IMR-90 (cell line): ENCODE results near the gene UNC13A. TPM values are rescaled to one million over a fixed set of nuclear protein-coding genes. Genes with fewer than 3 reads are reported as not detected.
"Not testable (repeated sequence)": the region's sequence is repeated elsewhere in the genome, so short reads cannot be mapped to it uniquely, and the experiment has no call there.

Experiments
- ATAC-seq: fragments of 200-7000 bp; cut with Tn5 transposase; 2 replicates; pipeline ENCODE4 v1.9.1; 2020; ENCODE audit warnings: low read depth, mild to moderate bottlenecking, moderate library complexity
- BruUV-seq: library from RNA; stranded (reverse); fragments of 400-500 nt; replicated peaks from 2 replicates; lab custom pipeline; 2021; lab: Mats Ljungman, UMichigan
- CTCF ChIA-PET: fragments of 300-600 bp; formaldehyde crosslinking; extraction: SDS; loops from one replicate; lab custom pipeline; 2021; ENCODE audit warnings: antibody characterized with exemption; lab: Yijun Ruan, JAX
- POLR2A ChIA-PET: fragments of 300-600 bp; sonication (Branson Sonifier 250); formaldehyde crosslinking; loops from one replicate; lab custom pipeline; 2022; ENCODE audit warnings: antibody characterized with exemption; ENCODE audit not compliant: unreplicated experiment; lab: Charles Lee
- DNase-seq: peaks from one replicate; pipeline ENCODE4 v3.0.0; 2013
- H2AFZ ChIP-seq: replicated peaks from 2 replicates; pipeline ENCODE3; 2013; ENCODE audit warnings: low read length, mild to moderate bottlenecking; ENCODE audit not compliant: poor library complexity
- H2AK5ac ChIP-seq: 2 replicates; pipeline ENCODE4 v1.6.1; 2013; ENCODE audit warnings: low read depth, low read length, inconsistent platforms
- H2AK9ac ChIP-seq: replicated peaks from 2 replicates; pipeline ENCODE3; 2013; ENCODE audit warnings: mild to moderate bottlenecking, low read depth, low read length, moderate library complexity; ENCODE audit not compliant: poor library complexity
- H2BK120ac ChIP-seq: 2 replicates; pipeline ENCODE4 v1.6.1; 2013; ENCODE audit warnings: low read depth, low read length, inconsistent platforms
- H2BK15ac ChIP-seq: 3 replicates; pipeline ENCODE4 v1.6.1; 2013; ENCODE audit warnings: low read depth, low read length, inconsistent platforms
- H2BK20ac ChIP-seq: 2 replicates; pipeline ENCODE4 v1.6.1; 2013; ENCODE audit warnings: low read depth, mild to moderate bottlenecking, inconsistent platforms, low read length, moderate library complexity
- H2BK5ac ChIP-seq: 2 replicates; pipeline ENCODE4 v1.6.1; 2013; ENCODE audit warnings: mild to moderate bottlenecking, low read depth, low read length, inconsistent platforms; ENCODE audit not compliant: poor library complexity, severe bottlenecking
- H3K14ac ChIP-seq: replicated peaks from 2 replicates; pipeline ENCODE4 v1.6.1; 2013; ENCODE audit warnings: low read depth, low read length, inconsistent platforms
- H3K18ac ChIP-seq: 2 replicates; pipeline ENCODE4 v1.6.1; 2013; ENCODE audit warnings: low read depth, low read length, control low read depth
- H3K23ac ChIP-seq: 2 replicates; pipeline ENCODE4 v1.6.1; 2013; ENCODE audit warnings: low read depth, low read length, inconsistent platforms
- H3K27ac ChIP-seq: 2 replicates; pipeline ENCODE4 v1.5.1; 2013; ENCODE audit warnings: mild to moderate bottlenecking, control low read depth, low read length; ENCODE audit not compliant: insufficient read depth
- H3K27me3 ChIP-seq: 2 replicates; pipeline ENCODE4 v1.6.1; 2013; ENCODE audit warnings: low read length; ENCODE audit not compliant: control insufficient read depth, insufficient read depth
- H3K36me3 ChIP-seq: 2 replicates; pipeline ENCODE4 v1.6.1; 2013; ENCODE audit warnings: low read length, mixed read lengths; ENCODE audit not compliant: control insufficient read depth, insufficient read depth
- H3K4ac ChIP-seq: 2 replicates; pipeline ENCODE4 v1.6.1; 2013; ENCODE audit warnings: low read depth, low read length, inconsistent platforms
- H3K4me1 ChIP-seq: 2 replicates; pipeline ENCODE4 v1.6.1; 2013; ENCODE audit warnings: low read length, mixed read lengths; ENCODE audit not compliant: control insufficient read depth, insufficient read depth
- H3K4me2 ChIP-seq: 2 replicates; pipeline ENCODE4 v1.6.1; 2013; ENCODE audit warnings: low read depth, mild to moderate bottlenecking, control low read depth, low read length, moderate library complexity
- H3K4me3 ChIP-seq: 2 replicates; pipeline ENCODE4 v1.5.1; 2013; ENCODE audit warnings: low read depth, mild to moderate bottlenecking, control low read depth, low read length, moderate library complexity; ENCODE audit not compliant: insufficient read depth
- H3K56ac ChIP-seq: 2 replicates; pipeline ENCODE4 v1.6.1; 2013; ENCODE audit warnings: low read length, inconsistent platforms; ENCODE audit not compliant: insufficient read depth; ENCODE audit errors: extremely low read depth
- H3K79me1 ChIP-seq, 2 experiments: 2 replicates each; pipeline ENCODE4 v1.6.1; 2013; ENCODE audit warnings: low read length in 2 of 2, inconsistent platforms in 1 of 2, low read depth in 1 of 2
- H3K9ac ChIP-seq: 2 replicates; pipeline ENCODE4 v1.6.1; 2013; ENCODE audit warnings: low read depth, low read length, control low read depth
- H3K9me1 ChIP-seq: 2 replicates; pipeline ENCODE4 v1.6.1; 2013; ENCODE audit warnings: low read length, inconsistent platforms; ENCODE audit not compliant: insufficient read depth
- H3K9me3 ChIP-seq: 2 replicates; pipeline ENCODE4 v1.6.1; 2013; ENCODE audit warnings: low read length; ENCODE audit not compliant: control insufficient read depth, insufficient read depth
- H4K20me1 ChIP-seq: 2 replicates; pipeline ENCODE4 v1.6.1; 2013; ENCODE audit warnings: low read length, inconsistent platforms; ENCODE audit not compliant: insufficient read depth
- H4K5ac ChIP-seq: 2 replicates; pipeline ENCODE4 v1.6.1; 2013; ENCODE audit warnings: mild to moderate bottlenecking, low read depth, low read length, control low read depth
- H4K8ac ChIP-seq, 2 experiments: 2 replicates each; pipeline ENCODE4 v1.6.1; 2013; ENCODE audit warnings: low read depth in 2 of 2, low read length in 2 of 2, control low read depth in 1 of 2, inconsistent platforms in 1 of 2
- H4K91ac ChIP-seq: 2 replicates; pipeline ENCODE4 v1.6.1; 2013; ENCODE audit warnings: low read depth, low read length, inconsistent platforms; ENCODE audit not compliant: insufficient read depth
- WGBS, 2 experiments: methylation state at CpG; one replicate each; pipeline versions ENCODE4 v1.1.5 to v1.1.7; 2013; ENCODE audit warnings: missing lambda C conversion rate in 2 of 2; ENCODE audit not compliant: insufficient read length in 1 of 2; ENCODE audit errors: extremely low coverage in 2 of 2; 5-methylcytosine and 5-hydroxymethylcytosine counted together
- dilution Hi-C: fragments of 300-500 bp; cut with HindIII; formaldehyde crosslinking; loops from one replicate; pipeline ENCODE4 v1.14.3; 2018; ENCODE audit warnings: low sequenced_read_pairs; ENCODE audit not compliant: unreplicated experiment
- in situ Hi-C: fragments of 300-500 bp; cut with MboI; formaldehyde crosslinking; loops from 3 replicates; pipeline ENCODE4 v1.14.3; 2019; ENCODE audit warnings: low sequenced_read_pairs, inconsistent platforms, mixed read lengths
- intact Hi-C: fragments of 100-400 bp; cut with micrococcal nuclease; formaldehyde crosslinking; loops from 2 replicates; pipeline ENCODE4 v1.10.0; 2022
- polyA plus RNA-seq, 3 experiments: library from polyadenylated mRNA; depleted of rRNA; stranded (reverse); fragments of >200 nt; gene quantifications; 2 replicates each; pipeline ENCODE4 v1.2.3, GENCODE V29; 2012; ENCODE audit warnings: low replicate concordance in 1 of 3
- total RNA-seq: library from RNA; depleted of rRNA; stranded (reverse); fragments of >200 nt; gene quantifications from 2 replicates; pipeline ENCODE4 v1.2.3, GENCODE V29; 2012

Gene UNC13A
- total and polyA plus RNA-seq, 2 of the 4 experiments (the other 2 are of a cell fraction) = 0.18 to 0.22 TPM

DNA sequence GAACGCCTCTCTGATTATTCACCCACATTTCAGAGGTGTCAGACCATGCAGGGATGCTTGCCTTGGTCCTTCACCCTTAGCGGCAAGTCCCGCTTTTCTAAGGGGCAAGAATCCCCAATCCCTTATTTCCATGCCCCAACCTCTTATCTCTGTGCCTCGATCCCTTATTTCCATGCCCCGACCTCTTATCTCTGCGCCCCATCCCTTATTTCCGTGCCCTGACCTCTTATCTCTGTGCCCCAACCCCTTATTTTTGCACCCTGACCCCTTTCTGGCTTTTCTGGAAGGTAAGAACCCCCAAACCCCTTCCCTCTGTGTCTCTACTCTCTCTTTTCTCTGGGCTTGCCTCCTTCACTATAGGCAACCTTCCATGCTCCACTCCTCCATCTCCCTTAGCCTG, 93.9 kb downstream of the UNC13A start:
- H3K14ac ChIP-seq, ATAC-seq, H3K23ac ChIP-seq, POLR2A ChIA-PET, H3K36me3 ChIP-seq, H2BK15ac ChIP-seq, H3K56ac ChIP-seq, H2BK120ac ChIP-seq, H3K4me1 ChIP-seq, H3K9ac ChIP-seq, H3K27me3 ChIP-seq, H3K9me3 ChIP-seq, H2BK20ac ChIP-seq, CTCF ChIA-PET, H2AFZ ChIP-seq, BruUV-seq, H2AK5ac ChIP-seq, H4K91ac ChIP-seq, H3K4ac ChIP-seq, H2AK9ac ChIP-seq, H3K18ac ChIP-seq, H3K27ac ChIP-seq, H3K79me1 ChIP-seq, H3K4me2 ChIP-seq, dilution Hi-C loops, H4K8ac ChIP-seq, DNase-seq, in situ Hi-C loops, H4K20me1 ChIP-seq, H3K9me1 ChIP-seq, H2BK5ac ChIP-seq, H4K5ac ChIP-seq, intact Hi-C loops, H3K4me3 ChIP-seq: not testable (repeated sequence)
- 13% methylated on average over 4 of the region's 7 CpGs; no CpG with 5 or more reads in 1 of the 2 experiments for WGBS, 2 experiments
